ENCODE data around the gene GTPBP4.

GRCh38 chr10:945778-946177 is 42.5 kb upstream of the GTPBP4 start:
- TF ChIP-seq HMGXB4 (CRISPR knock-in tag; IDR thresholded peaks at IDR 0.05; ENCODE audit: borderline replicate concordance) (no peak), USF2 (IDR thresholded peaks at IDR 0.05) (no peak), EHF (CRISPR knock-in tag; IDR thresholded peaks at IDR 0.05) (no peak)
